ENCODE measurements around the gene APOC1.
"Not testable (repeated sequence)": the region's sequence is repeated elsewhere in the genome, so short reads cannot be mapped to it uniquely, and the experiment has no call there.

APOC1 gene

GRCh38 chr19:44925114-44925891 lies 10.9 kb downstream of the APOC1 start:
- DNase-seq (ENCODE audit: low read depth) = no peak
- TF ChIP-seq CTCF (IDR thresholded peaks at IDR 0.05; ENCODE audit: insufficient read depth, low read depth, low read length, missing control alignments) = no peak
- H3K4me3 ChIP-seq (ENCODE audit: low read length) = no peak overlapping the region

- not testable (repeated sequence) for H3K4me3 ChIP-seq (ENCODE audit: low read length); DNase-seq (ENCODE audit: low read depth)
These were observed 12.1 kb downstream of the APOC1 start for GRCh38 chr19:44926245-44927077.

DNA sequence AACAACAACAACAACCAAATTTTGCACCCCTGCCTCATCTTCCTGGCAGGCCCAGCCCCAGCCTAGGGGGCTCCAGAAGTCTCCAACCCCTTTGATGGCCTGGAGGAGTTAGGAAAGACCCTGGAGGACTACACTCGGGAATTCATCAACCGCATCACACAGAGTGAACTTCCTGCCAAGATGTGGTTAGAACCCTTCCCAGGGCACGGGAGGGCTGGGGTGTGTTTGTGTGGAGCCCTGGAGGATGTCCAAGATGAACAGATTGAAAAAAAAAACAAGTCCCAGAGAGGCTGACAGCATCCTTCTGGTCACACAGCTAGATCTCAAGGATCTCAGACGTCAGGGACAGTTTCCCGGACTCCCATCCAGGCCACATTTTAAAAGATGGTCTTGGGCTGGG lies 13.3 kb downstream of the APOC1 start:
- no peak for DNase-seq (ENCODE audit: low read depth)
- no peak overlapping the region for H3K4me3 ChIP-seq (ENCODE audit: low read length)
- no peak for TF ChIP-seq CTCF (IDR thresholded peaks at IDR 0.05; ENCODE audit: insufficient read depth, low read depth, low read length, missing control alignments)

DNA sequence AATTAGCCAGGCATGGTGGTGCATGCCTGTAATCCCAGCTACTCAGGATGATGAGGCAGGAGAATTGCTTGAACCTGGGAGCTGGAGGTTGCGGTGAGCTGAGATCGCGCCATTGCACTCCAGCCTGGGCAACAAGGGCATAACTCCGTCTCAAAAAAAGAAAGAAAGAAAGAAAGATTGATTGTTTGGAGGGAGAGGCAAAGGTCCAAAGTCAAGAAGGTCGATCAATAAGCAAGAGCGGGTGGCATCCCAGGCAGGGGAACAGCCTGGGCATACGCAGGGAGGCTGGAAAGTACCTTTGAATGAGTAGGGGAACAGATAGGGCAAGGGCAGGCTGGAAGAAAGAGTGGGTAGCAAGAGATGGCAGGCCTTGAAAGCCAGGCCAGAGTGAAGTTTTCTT lies 15.7 kb downstream of the APOC1 start:
- H3K4me3 ChIP-seq (ENCODE audit: low read length) = no peak overlapping the region
- DNase-seq (ENCODE audit: low read depth) = no peak
- TF ChIP-seq CTCF (IDR thresholded peaks at IDR 0.05; ENCODE audit: insufficient read depth, low read depth, low read length, missing control alignments) = no peak

- DNase-seq (ENCODE audit: low read depth) = no peak
- no peak for TF ChIP-seq CTCF (IDR thresholded peaks at IDR 0.05; ENCODE audit: insufficient read depth, low read depth, low read length, missing control alignments)
These were observed 17.1 kb downstream of the APOC1 start for GRCh38 chr19:44931541-44931940.

GRCh38 chr19:44939668-44940067 lies 25.3 kb downstream of the APOC1 start:
- DNase-seq (ENCODE audit: low read depth) = peak; percentile 42
- no peak for TF ChIP-seq CTCF (IDR thresholded peaks at IDR 0.05; ENCODE audit: insufficient read depth, low read depth, low read length, missing control alignments)
- H3K4me3 ChIP-seq (ENCODE audit: low read length) = no peak overlapping the region

More at GRCh38 chr19:44931541-44931940, 17.1 kb downstream of the APOC1 start:
- H3K4me3 ChIP-seq (ENCODE audit: low read length) = no peak overlapping the region

GRCh38 chr19:44942067-44942571 lies 27.7 kb downstream of the APOC1 start, which contains the start of gene APOC4:
APOC4 (plus strand) TSS chr19:44942237; CDS start chr19:44942278, 41 bp downstream.
- no peak for TF ChIP-seq CTCF (IDR thresholded peaks at IDR 0.05; ENCODE audit: insufficient read depth, low read depth, low read length, missing control alignments)
- H3K4me3 ChIP-seq (ENCODE audit: low read length) = no peak within 1 kb of the TSS

More at GRCh38 chr19:44942067-44942571, 27.7 kb downstream of the APOC1 start, which contains the start of gene APOC4:
- no peak for DNase-seq (ENCODE audit: low read depth)
